Cardiac fibroblast (primary cell): Measurements from ENCODE around the gene PDIA5.
"Not testable (repeated sequence)": the region's sequence is repeated elsewhere in the genome, so short reads cannot be mapped to it uniquely, and the experiment has no call there.

ENCODE experiments used
- DNase-seq, 2 donors: peaks; one replicate each; pipeline versions ENCODE4 v3.0.0 to v3.0.0-alpha.2; 2010; ENCODE audit warnings: low read depth in 2 of 2
- H3K4me3 ChIP-seq, 2 donors: replicated peaks in 1 of 2; 1 replicate in 1 of 2; 2 replicates in 1 of 2; pipeline ENCODE4 v1.5.1; 2011; ENCODE audit warnings: low read depth in 2 of 2, low read length in 2 of 2, mild to moderate bottlenecking in 2 of 2, moderate library complexity in 1 of 2
- CTCF ChIP-seq: IDR thresholded peaks from one replicate; pipeline ENCODE4 v1.5.1; 2011; ENCODE audit warnings: low read depth, mild to moderate bottlenecking, low read length, inconsistent platforms

Gene PDIA5

DNA sequence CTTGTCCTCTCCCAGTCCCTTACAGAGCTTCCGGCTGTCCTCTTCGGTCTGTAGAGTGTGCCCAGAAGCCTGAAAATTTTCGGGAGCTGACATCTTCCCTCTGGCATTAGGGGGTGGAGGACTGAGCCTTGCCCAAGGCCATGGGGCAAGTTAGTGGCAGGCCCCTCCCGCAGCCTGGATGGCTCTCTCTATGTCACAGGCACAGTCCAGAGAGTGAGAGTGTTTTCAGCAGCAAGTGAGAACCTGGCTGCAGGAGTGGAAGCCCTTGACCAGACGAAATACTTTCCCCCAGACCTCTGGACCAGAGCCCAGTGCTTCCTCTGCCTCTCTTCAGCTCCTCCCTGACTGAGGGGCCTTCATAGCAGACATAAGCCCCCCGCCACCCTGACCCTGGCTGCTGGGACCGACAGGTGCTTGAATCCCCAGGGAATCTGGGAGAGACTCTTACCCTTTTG lies 84.5 kb downstream of the PDIA5 start:
- no peak overlapping the region for H3K4me3 ChIP-seq
- no peak for DNase-seq
- TF ChIP-seq CTCF: no peak

DNA sequence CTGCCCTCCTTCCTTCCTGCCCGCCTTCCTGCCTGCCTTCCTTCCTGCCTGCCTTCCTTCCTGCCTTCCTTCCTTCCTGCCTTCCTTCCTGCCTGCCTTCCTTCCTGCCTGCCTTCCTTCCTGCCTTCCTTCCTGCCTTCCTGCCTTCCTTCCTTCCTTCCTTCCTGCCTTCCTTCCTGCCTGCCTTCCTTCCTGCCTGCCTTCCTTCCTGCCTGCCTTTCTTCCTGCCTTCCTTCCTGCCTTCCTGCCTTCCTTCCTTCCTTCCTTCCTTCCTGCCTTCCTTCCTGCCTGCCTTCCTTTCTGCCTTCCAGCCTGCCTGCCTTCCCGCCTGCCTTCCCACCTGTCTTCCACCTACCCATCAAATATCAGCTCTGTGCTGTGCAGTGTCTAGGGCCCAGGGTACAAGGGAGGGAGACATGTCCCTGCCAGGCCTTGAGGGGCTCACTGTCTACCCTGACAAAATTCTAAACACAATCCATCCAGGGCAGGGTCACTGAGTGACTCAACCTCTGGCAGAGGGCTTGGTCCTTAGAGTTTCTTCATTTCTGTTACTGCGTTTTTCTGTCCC lies 85.1 kb downstream of the PDIA5 start:
- H3K4me3 ChIP-seq, DNase-seq: not testable (repeated sequence)

DNA sequence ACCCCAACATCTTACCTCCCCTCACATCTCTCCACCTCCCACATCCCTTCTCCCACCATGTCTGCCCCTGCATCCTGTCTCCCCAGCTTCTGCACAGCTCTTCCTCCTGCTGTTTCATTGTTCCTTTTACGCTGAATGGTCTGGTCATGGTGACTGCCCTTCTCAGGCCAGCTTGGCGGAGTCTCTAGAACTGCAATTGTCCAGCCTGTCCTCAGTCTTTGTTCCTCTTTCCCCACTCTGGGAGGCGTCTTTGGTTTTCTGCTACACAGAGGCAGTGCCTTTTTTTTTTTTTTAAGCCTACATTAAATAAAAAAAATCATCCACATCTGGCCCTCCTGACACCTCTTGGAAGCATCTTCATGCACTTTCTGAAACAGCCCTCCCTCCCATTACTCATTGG lies 85.9 kb downstream of the PDIA5 start:
- H3K4me3 ChIP-seq: no peak overlapping the region
- DNase-seq: no peak
- TF ChIP-seq CTCF: no peak

DNA sequence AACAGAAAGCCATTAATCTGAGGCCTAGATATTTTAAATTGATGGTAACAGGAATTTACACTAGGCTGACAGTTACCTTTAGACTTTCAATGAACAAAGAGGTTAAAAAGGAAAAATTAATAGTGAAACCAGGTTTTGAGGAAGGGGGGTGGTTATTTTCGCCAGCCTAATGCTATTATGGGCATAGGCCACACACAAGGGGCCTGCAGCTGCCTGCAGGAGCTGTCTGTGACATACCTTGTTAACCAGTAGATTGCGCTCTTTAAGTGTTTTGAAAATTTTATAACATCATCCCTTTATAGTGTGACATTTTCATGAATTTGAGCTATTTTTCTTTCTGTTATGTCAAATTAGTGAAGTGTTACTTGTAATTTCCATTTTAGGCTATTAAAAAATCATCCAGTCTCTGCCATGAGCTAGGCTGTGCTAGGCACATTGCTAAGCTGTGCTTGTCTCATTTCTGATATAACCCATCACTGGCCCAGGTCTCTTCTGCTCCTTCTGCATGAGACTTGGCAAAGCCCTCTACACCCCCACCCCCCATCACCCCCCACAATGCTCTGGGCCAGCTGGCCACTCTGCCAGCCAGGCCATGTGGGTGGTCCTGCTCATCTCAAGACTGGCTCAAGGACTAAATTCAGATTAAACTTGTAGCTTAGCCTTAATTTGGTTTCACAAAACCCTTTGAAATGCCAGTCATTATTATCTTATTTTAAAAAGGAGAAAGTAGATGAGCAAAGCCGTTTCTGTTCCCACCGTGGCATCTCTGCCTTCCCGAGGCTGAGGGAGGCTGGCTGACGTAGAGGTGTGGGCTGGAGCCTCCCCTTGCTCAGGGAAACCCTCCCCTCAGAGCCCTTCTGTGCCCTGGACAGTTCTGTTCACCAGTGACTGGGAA lies 86.5 kb downstream of the PDIA5 start:
- no peak overlapping the region for H3K4me3 ChIP-seq
- no peak for DNase-seq
- TF ChIP-seq CTCF: no peak

GRCh38 chr3:123154020-123154985 lies 87.5 kb downstream of the PDIA5 start:
- H3K4me3 ChIP-seq: no peak overlapping the region
- no peak for TF ChIP-seq CTCF
- DNase-seq: no peak

DNA sequence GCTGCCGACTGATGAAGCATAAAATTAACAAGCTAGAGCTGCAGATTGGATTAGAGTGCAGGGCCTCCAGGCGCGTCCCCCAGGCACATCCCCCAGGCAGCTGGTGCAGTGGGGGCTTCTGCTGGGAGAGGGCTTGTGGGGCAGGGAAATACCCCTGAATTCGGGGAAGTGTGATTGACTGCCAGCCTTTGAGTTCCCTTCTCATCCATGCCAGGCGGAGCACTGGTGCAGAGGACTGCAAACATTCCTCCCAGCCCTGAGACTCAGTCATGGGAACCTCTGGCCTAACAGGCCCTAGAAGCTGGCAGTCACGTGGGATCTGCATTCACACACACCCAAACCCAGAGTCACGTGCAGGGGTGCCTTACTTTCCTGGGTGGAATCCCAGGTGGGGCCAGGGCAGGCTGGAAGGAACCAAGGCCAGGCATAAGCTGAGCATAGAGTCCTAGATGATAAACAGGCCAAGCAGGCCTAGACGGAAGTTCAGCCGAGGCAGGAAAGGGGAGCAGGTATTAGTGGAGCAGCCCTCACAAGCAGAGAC lies 88.7 kb downstream of the PDIA5 start:
- no peak for TF ChIP-seq CTCF
- no peak for DNase-seq

More for the DNA sequence above, 88.7 kb downstream of the PDIA5 start:
- H3K4me3 ChIP-seq: no peak overlapping the region
